ENCODE results near the gene HECTD4.

The HECTD4 gene

GRCh38 chr12:112149596-112149995 is 232.6 kb downstream of the HECTD4 start:
- peaks cover 9% of the 10 kb centered on the region for H3K4me1 Mint-ChIP-seq
- H3K27me3 Mint-ChIP-seq = no peaks in the 10 kb centered on the region
- CTCF ChIA-PET = no interaction called here
- H3K4me3 Mint-ChIP-seq = no peak overlapping the region
- H3K27ac Mint-ChIP-seq = no peak overlapping the region
- peaks cover 68% of the 10 kb centered on the region for H3K36me3 Mint-ChIP-seq
- no peaks in the 10 kb centered on the region for H3K9me3 Mint-ChIP-seq
- no peak for DNase-seq

- no peaks in the 10 kb centered on the region for H3K27me3 Mint-ChIP-seq
- no peak overlapping the region for H3K4me3 Mint-ChIP-seq
- CTCF ChIA-PET = no interaction called here
- no peak overlapping the region for H3K27ac Mint-ChIP-seq
- no peaks in the 10 kb centered on the region for H3K9me3 Mint-ChIP-seq
- H3K4me1 Mint-ChIP-seq = peaks cover 9% of the 10 kb centered on the region
- peaks cover 62% of the 10 kb centered on the region for H3K36me3 Mint-ChIP-seq
- DNase-seq = no peak
Measured at GRCh38 chr12:112148031-112148513, 234.2 kb downstream of the HECTD4 start.

GRCh38 chr12:112146123-112146522 is 236.1 kb downstream of the HECTD4 start:
- DNase-seq = no peak
- Mint-ChIP-seq H3K9me3 (no peaks in the 10 kb centered on the region), H3K4me3 (no peak overlapping the region), H3K4me1 (peaks cover 9% of the 10 kb centered on the region), H3K27me3 (no peaks in the 10 kb centered on the region), H3K36me3 (peaks cover 52% of the 10 kb centered on the region), H3K27ac (peak overlapping the region; percentile 56)
- CTCF ChIA-PET = no interaction called here

- Mint-ChIP-seq H3K27me3 (no peaks in the 10 kb centered on the region), H3K9me3 (no peaks in the 10 kb centered on the region), H3K4me3 (no peak overlapping the region), H3K36me3 (peaks cover 44% of the 10 kb centered on the region), H3K4me1 (peaks cover 3% of the 10 kb centered on the region), H3K27ac (peak overlapping the region; percentile 0)
- CTCF ChIA-PET = interaction anchor here (1.2 kb wide), 1 partner anchor 120 kb away, joined by 3 read pairs; no protein-coding TSS in a partner anchor
- DNase-seq = no peak
Measured at GRCh38 chr12:112140728-112141127, 241.5 kb downstream of the HECTD4 start.

- Mint-ChIP-seq H3K27me3 (no peaks in the 10 kb centered on the region), H3K4me1 (peaks cover 32% of the 10 kb centered on the region), H3K27ac (peak overlapping the region; percentile 37), H3K36me3 (peaks cover 35% of the 10 kb centered on the region), H3K9me3 (no peaks in the 10 kb centered on the region), H3K4me3 (no peak overlapping the region)
- CTCF ChIA-PET = no interaction called here
- no peak for DNase-seq
Measured at GRCh38 chr12:112134731-112135130, 247.5 kb downstream of the HECTD4 start.

- Mint-ChIP-seq H3K36me3 (peaks cover 33% of the 10 kb centered on the region), H3K9me3 (no peaks in the 10 kb centered on the region)
- CTCF ChIA-PET = interaction anchor here (0.7 to 1.6 kb wide), 3 partner anchors 58 to 184 kb away, joined by 3 to 5 read pairs (median 4); no protein-coding TSS in a partner anchor
Measured at GRCh38 chr12:112133418-112133817, 248.8 kb downstream of the HECTD4 start.

GRCh38 chr12:112131686-112132085 is 250.5 kb downstream of the HECTD4 start:
- H3K4me1 Mint-ChIP-seq = peaks cover 61% of the 10 kb centered on the region
- CTCF ChIA-PET = interaction anchor here (1.4 to 1.7 kb wide), 3 partner anchors 19 to 56 kb away, joined by 4 to 5 read pairs (median 4); no protein-coding TSS in a partner anchor
- no peak for DNase-seq
- H3K9me3 Mint-ChIP-seq = no peaks in the 10 kb centered on the region
- H3K27me3 Mint-ChIP-seq = no peaks in the 10 kb centered on the region
- H3K36me3 Mint-ChIP-seq = peaks cover 35% of the 10 kb centered on the region
- H3K27ac Mint-ChIP-seq = peak overlapping the region; percentile 93
- peak overlapping the region; percentile 44 for H3K4me3 Mint-ChIP-seq

More at GRCh38 chr12:112133418-112133817, 248.8 kb downstream of the HECTD4 start:
- Mint-ChIP-seq H3K4me3 (no peak overlapping the region), H3K27ac (no peak overlapping the region), H3K4me1 (peaks cover 45% of the 10 kb centered on the region), H3K27me3 (no peaks in the 10 kb centered on the region)
- DNase-seq = no peak

- H3K36me3 Mint-ChIP-seq = peaks cover 39% of the 10 kb centered on the region
- no peaks in the 10 kb centered on the region for H3K9me3 Mint-ChIP-seq
- peaks cover 66% of the 10 kb centered on the region for H3K4me1 Mint-ChIP-seq
Measured at GRCh38 chr12:112130441-112130998, 251.7 kb downstream of the HECTD4 start.

GRCh38 chr12:112126911-112127310 is 255.3 kb downstream of the HECTD4 start:
- peaks cover 58% of the 10 kb centered on the region for H3K4me1 Mint-ChIP-seq
- DNase-seq = no peak
- peaks cover 3% of the 10 kb centered on the region for H3K27me3 Mint-ChIP-seq
- peak overlapping the region; percentile 81 for H3K4me3 Mint-ChIP-seq
- CTCF ChIA-PET = interaction anchor here (0.7 kb wide), 1 partner anchor 112 kb away, joined by 3 read pairs; no protein-coding TSS in a partner anchor
- H3K27ac Mint-ChIP-seq = peak overlapping the region; percentile 93
- peaks cover 21% of the 10 kb centered on the region for H3K36me3 Mint-ChIP-seq
- no peaks in the 10 kb centered on the region for H3K9me3 Mint-ChIP-seq

More at GRCh38 chr12:112130441-112130998, 251.7 kb downstream of the HECTD4 start:
- H3K27ac Mint-ChIP-seq = peak overlapping the region; percentile 93
- no peaks in the 10 kb centered on the region for H3K27me3 Mint-ChIP-seq
- H3K4me3 Mint-ChIP-seq = peak overlapping the region; percentile 67
- CTCF ChIA-PET = interaction anchor here (0.8 to 1.4 kb wide), 4 partner anchors 15 to 256 kb away, joined by 3 to 4 read pairs (median 3); no protein-coding TSS in a partner anchor
- no peak for DNase-seq

GRCh38 chr12:112126000-112126438 is 256.2 kb downstream of the HECTD4 start:
- Mint-ChIP-seq H3K27me3 (peaks cover 10% of the 10 kb centered on the region), H3K36me3 (peaks cover 15% of the 10 kb centered on the region)

GRCh38 chr12:112125250-112125999 is 256.8 kb downstream of the HECTD4 start, which contains the start of gene TRAFD1:
TRAFD1 (plus strand) TSS chr12:112125560; CDS start chr12:112130523, 4,963 bp downstream.
- peaks cover 15% of the 10 kb centered on the region for H3K27me3 Mint-ChIP-seq
- peak; percentile 99 for DNase-seq
- peak within 1 kb of the TSS; percentile 93 for H3K27ac Mint-ChIP-seq
- H3K4me3 Mint-ChIP-seq = peak within 1 kb of the TSS; percentile 81
- CTCF ChIA-PET = interaction anchor here (0.6 to 1.8 kb wide), 2 partner anchors 39 to 131 kb away, joined by 3 to 5 read pairs; no protein-coding TSS in a partner anchor
- no peaks in the 10 kb centered on the region for H3K9me3 Mint-ChIP-seq
- peaks cover 14% of the 10 kb centered on the region for H3K36me3 Mint-ChIP-seq
- H3K4me1 Mint-ChIP-seq = peaks cover 47% of the 10 kb centered on the region

More at GRCh38 chr12:112126000-112126438, 256.2 kb downstream of the HECTD4 start:
- Mint-ChIP-seq H3K9me3 (no peaks in the 10 kb centered on the region), H3K4me3 (peak overlapping the region; percentile 81), H3K27ac (peak overlapping the region; percentile 93), H3K4me1 (peaks cover 49% of the 10 kb centered on the region)
- peak; percentile 27 for DNase-seq
- CTCF ChIA-PET = interaction anchor here (1.8 kb wide), 1 partner anchor 39 kb away, joined by 5 read pairs; no protein-coding TSS in a partner anchor

- peak overlapping the region; percentile 34 for H3K4me3 Mint-ChIP-seq
Measured at GRCh38 chr12:112124918-112125249, 257.3 kb downstream of the HECTD4 start.

GRCh38 chr12:112122823-112123690 is 259.2 kb downstream of the HECTD4 start:
- Mint-ChIP-seq H3K36me3 (peaks cover 12% of the 10 kb centered on the region), H3K4me3 (no peak overlapping the region), H3K4me1 (peaks cover 25% of the 10 kb centered on the region), H3K27ac (no peak overlapping the region), H3K27me3 (peaks cover 36% of the 10 kb centered on the region), H3K9me3 (no peaks in the 10 kb centered on the region)
- CTCF ChIA-PET = interaction anchor here (1.4 kb wide), 1 partner anchor 9 kb away, joined by 5 read pairs; no protein-coding TSS in a partner anchor
- no peak for DNase-seq

More at GRCh38 chr12:112124918-112125249, 257.3 kb downstream of the HECTD4 start:
- DNase-seq = no peak
- Mint-ChIP-seq H3K9me3 (no peaks in the 10 kb centered on the region), H3K36me3 (peaks cover 14% of the 10 kb centered on the region), H3K27ac (peak overlapping the region; percentile 89), H3K27me3 (peaks cover 20% of the 10 kb centered on the region), H3K4me1 (peaks cover 44% of the 10 kb centered on the region)
- CTCF ChIA-PET = interaction anchor here (0.6 to 1.8 kb wide), 2 partner anchors 38 to 131 kb away, joined by 3 to 5 read pairs; no protein-coding TSS in a partner anchor

All from activated naive CD4-positive, alpha-beta T cell treated with anti-CD3 and anti-CD28 coated beads, Interleukin-2, amount 10 ng/mL, durations not matched to agents 7 days and 5 days (primary cell).